ENCODE measurements around the gene DNAJC21.

DNA sequence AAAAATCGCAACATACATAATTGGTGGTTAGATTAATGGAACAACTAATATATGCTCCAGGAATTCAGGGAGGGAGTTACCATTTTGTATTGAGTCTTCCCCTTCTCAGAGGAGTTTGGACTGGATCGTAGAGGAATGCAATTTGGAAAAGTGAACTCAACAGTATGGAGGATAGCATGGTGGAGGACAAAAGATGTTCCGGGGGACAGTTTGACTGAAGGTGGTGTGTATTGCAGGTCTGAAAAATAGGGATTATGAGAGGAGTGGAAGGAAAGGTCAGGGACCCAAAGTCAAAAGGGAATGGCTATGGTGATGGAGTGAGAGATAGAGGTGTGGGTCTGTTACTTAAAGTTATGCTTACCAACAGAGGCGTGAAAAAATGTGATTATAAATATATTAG is 1.5 kb downstream of the DNAJC21 start:
- TF ChIP-seq, protein P1, sequence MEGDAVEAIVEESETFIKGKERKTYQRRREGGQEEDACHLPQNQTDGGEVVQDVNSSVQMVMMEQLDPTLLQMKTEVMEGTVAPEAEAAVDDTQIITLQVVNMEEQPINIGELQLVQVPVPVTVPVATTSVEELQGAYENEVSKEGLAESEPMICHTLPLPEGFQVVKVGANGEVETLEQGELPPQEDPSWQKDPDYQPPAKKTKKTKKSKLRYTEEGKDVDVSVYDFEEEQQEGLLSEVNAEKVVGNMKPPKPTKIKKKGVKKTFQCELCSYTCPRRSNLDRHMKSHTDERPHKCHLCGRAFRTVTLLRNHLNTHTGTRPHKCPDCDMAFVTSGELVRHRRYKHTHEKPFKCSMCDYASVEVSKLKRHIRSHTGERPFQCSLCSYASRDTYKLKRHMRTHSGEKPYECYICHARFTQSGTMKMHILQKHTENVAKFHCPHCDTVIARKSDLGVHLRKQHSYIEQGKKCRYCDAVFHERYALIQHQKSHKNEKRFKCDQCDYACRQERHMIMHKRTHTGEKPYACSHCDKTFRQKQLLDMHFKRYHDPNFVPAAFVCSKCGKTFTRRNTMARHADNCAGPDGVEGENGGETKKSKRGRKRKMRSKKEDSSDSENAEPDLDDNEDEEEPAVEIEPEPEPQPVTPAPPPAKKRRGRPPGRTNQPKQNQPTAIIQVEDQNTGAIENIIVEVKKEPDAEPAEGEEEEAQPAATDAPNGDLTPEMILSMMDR (conservative IDR thresholded peaks at IDR 0.05; ENCODE audit: low read depth in 2 of 2) = no peak
- TF ChIP-seq JUNB (IDR thresholded peaks at IDR 0.05; ENCODE audit: unreplicated experiment) (no peak), EZH2 (IDR thresholded peaks at IDR 0.05; ENCODE audit: low read depth, unreplicated experiment) (no peak), EZH2phosphoT487 (IDR thresholded peaks at IDR 0.05; ENCODE audit: unreplicated experiment) (no peak), POLR2AphosphoS5 (IDR thresholded peaks at IDR 0.05; ENCODE audit: low read depth) (no peak), ZNF331 (CRISPR knock-in tag; IDR thresholded peaks at IDR 0.05; ENCODE audit: low read depth) (no peak), CREB1 (CRISPR knock-in tag; IDR thresholded peaks at IDR 0.05; ENCODE audit: low read depth) (no peak), STAT1 (IDR thresholded peaks at IDR 0.05; ENCODE audit: unreplicated experiment) (no peak)
- TF ChIP-seq, protein P2, sequence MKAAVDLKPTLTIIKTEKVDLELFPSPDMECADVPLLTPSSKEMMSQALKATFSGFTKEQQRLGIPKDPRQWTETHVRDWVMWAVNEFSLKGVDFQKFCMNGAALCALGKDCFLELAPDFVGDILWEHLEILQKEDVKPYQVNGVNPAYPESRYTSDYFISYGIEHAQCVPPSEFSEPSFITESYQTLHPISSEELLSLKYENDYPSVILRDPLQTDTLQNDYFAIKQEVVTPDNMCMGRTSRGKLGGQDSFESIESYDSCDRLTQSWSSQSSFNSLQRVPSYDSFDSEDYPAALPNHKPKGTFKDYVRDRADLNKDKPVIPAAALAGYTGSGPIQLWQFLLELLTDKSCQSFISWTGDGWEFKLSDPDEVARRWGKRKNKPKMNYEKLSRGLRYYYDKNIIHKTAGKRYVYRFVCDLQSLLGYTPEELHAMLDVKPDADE (IDR thresholded peaks at IDR 0.05) = no peak
- TF ChIP-seq, protein P3, sequence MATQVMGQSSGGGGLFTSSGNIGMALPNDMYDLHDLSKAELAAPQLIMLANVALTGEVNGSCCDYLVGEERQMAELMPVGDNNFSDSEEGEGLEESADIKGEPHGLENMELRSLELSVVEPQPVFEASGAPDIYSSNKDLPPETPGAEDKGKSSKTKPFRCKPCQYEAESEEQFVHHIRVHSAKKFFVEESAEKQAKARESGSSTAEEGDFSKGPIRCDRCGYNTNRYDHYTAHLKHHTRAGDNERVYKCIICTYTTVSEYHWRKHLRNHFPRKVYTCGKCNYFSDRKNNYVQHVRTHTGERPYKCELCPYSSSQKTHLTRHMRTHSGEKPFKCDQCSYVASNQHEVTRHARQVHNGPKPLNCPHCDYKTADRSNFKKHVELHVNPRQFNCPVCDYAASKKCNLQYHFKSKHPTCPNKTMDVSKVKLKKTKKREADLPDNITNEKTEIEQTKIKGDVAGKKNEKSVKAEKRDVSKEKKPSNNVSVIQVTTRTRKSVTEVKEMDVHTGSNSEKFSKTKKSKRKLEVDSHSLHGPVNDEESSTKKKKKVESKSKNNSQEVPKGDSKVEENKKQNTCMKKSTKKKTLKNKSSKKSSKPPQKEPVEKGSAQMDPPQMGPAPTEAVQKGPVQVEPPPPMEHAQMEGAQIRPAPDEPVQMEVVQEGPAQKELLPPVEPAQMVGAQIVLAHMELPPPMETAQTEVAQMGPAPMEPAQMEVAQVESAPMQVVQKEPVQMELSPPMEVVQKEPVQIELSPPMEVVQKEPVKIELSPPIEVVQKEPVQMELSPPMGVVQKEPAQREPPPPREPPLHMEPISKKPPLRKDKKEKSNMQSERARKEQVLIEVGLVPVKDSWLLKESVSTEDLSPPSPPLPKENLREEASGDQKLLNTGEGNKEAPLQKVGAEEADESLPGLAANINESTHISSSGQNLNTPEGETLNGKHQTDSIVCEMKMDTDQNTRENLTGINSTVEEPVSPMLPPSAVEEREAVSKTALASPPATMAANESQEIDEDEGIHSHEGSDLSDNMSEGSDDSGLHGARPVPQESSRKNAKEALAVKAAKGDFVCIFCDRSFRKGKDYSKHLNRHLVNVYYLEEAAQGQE (IDR thresholded peaks at IDR 0.05; ENCODE audit: unreplicated experiment) = no peak

Data from GM23338 (cell line).